Mesenchymal stem cell (in vitro differentiated cells and primary cell): ENCODE data around the gene LMLN.

Source experiments
- DNase-seq: peaks from one replicate; pipeline ENCODE4 v3.0.0-alpha.2; 2013
- H2AFZ ChIP-seq: one replicate; pipeline ENCODE4 v1.6.1; 2013; ENCODE audit warnings: low read depth, mild to moderate bottlenecking, control low read depth, inconsistent platforms, low read length, moderate library complexity
- H2AK5ac ChIP-seq: 2 replicates; pipeline ENCODE4 v1.6.1; 2013; ENCODE audit warnings: low read length, moderate library complexity, mild to moderate bottlenecking, inconsistent platforms; ENCODE audit not compliant: severe bottlenecking
- H2BK120ac ChIP-seq: one replicate; pipeline ENCODE4 v1.6.1; 2013; ENCODE audit warnings: low read depth, mild to moderate bottlenecking, inconsistent platforms, low read length, moderate library complexity
- H2BK12ac ChIP-seq, 2 experiments: one replicate each; pipeline ENCODE4 v1.6.1; 2013; ENCODE audit warnings: inconsistent platforms in 2 of 2, low read length in 2 of 2, mild to moderate bottlenecking in 2 of 2, moderate library complexity in 2 of 2, control low read depth in 1 of 2
- H2BK15ac ChIP-seq: one replicate; pipeline ENCODE4 v1.6.1; 2013; ENCODE audit warnings: mild to moderate bottlenecking, low read depth, inconsistent platforms; ENCODE audit not compliant: poor library complexity, severe bottlenecking
- H2BK5ac ChIP-seq: 2 replicates; pipeline ENCODE4 v1.6.1; 2013; ENCODE audit warnings: low read depth, mild to moderate bottlenecking, low read length, control low read depth, inconsistent platforms; ENCODE audit not compliant: poor library complexity, severe bottlenecking
- H3K14ac ChIP-seq, 2 experiments: one replicate each; pipeline ENCODE4 v1.6.1; 2013; ENCODE audit warnings: inconsistent platforms in 2 of 2, low read length in 2 of 2, control low read depth in 1 of 2, mild to moderate bottlenecking in 1 of 2, moderate library complexity in 1 of 2
- H3K18ac ChIP-seq, 2 experiments: one replicate each; pipeline ENCODE4 v1.6.1; 2013; ENCODE audit warnings: inconsistent platforms in 2 of 2, low read length in 2 of 2, control low read depth in 1 of 2, low read depth in 1 of 2, mild to moderate bottlenecking in 1 of 2
- H3K23ac ChIP-seq, 2 experiments: one replicate each; pipeline ENCODE4 v1.6.1; 2013; ENCODE audit warnings: inconsistent platforms in 2 of 2, low read length in 2 of 2, mild to moderate bottlenecking in 2 of 2, moderate library complexity in 2 of 2, control low read depth in 1 of 2
- H3K27ac ChIP-seq: 2 replicates; pipeline ENCODE4 v1.5.1; 2013; ENCODE audit warnings: mild to moderate bottlenecking, moderate library complexity, low read length, control low read depth, inconsistent platforms; ENCODE audit not compliant: poor library complexity, severe bottlenecking
- H3K27me3 ChIP-seq, 2 experiments: 2 replicates each; pipeline versions ENCODE4 v1.6.1 to v1.7.0; 2013; ENCODE audit warnings: low read length in 2 of 2, mild to moderate bottlenecking in 2 of 2, moderate library complexity in 2 of 2, control low read depth in 1 of 2, inconsistent platforms in 1 of 2; ENCODE audit not compliant: control insufficient read depth in 1 of 2, insufficient read depth in 1 of 2
- H3K36me3 ChIP-seq, 2 experiments: 2 replicates each; pipeline versions ENCODE4 v1.6.1 to v1.7.0; 2013; ENCODE audit warnings: low read length in 2 of 2, control low read depth in 1 of 2, inconsistent platforms in 1 of 2, low read depth in 1 of 2, mild to moderate bottlenecking in 1 of 2; ENCODE audit not compliant: insufficient read depth in 2 of 2, control insufficient read depth in 1 of 2
- H3K4ac ChIP-seq, 2 experiments: one replicate each; pipeline ENCODE4 v1.6.1; 2013; ENCODE audit warnings: inconsistent platforms in 2 of 2, low read length in 2 of 2, mild to moderate bottlenecking in 2 of 2, moderate library complexity in 2 of 2, control low read depth in 1 of 2, low read depth in 1 of 2
- H3K4me1 ChIP-seq: 2 replicates; pipeline ENCODE4 v1.6.1; 2013; ENCODE audit warnings: low read depth, low read length, control low read depth; ENCODE audit not compliant: control insufficient read depth, insufficient read depth
- H3K4me2 ChIP-seq: 2 replicates; pipeline ENCODE4 v1.6.1; 2013; ENCODE audit warnings: low read length, mild to moderate bottlenecking, inconsistent platforms; ENCODE audit not compliant: poor library complexity, severe bottlenecking
- H3K4me3 ChIP-seq, 2 experiments: 2 replicates each; pipeline versions ENCODE4 v1.5.1 to v1.7.0; 2013; ENCODE audit warnings: low read length in 2 of 2, mild to moderate bottlenecking in 2 of 2, control low read depth in 1 of 2, low read depth in 1 of 2; ENCODE audit not compliant: insufficient read depth in 1 of 2
- H3K79me1 ChIP-seq: replicated peaks from 2 replicates; pipeline ENCODE4 v1.6.1; 2013; ENCODE audit warnings: mild to moderate bottlenecking, control low read depth, low read length, inconsistent platforms; ENCODE audit not compliant: poor library complexity, severe bottlenecking
- H3K9ac ChIP-seq: 2 replicates; pipeline ENCODE4 v1.7.0; 2013; ENCODE audit warnings: mild to moderate bottlenecking, low read length, moderate library complexity
- H3K9me3 ChIP-seq: 2 replicates; pipeline ENCODE4 v1.7.0; 2013; ENCODE audit warnings: mild to moderate bottlenecking, low read length; ENCODE audit not compliant: control insufficient read depth
- H4K8ac ChIP-seq: one replicate; pipeline ENCODE4 v1.6.1; 2013; ENCODE audit warnings: inconsistent platforms, mild to moderate bottlenecking, low read length, moderate library complexity
- H4K91ac ChIP-seq: one replicate; pipeline ENCODE4 v1.6.1; 2013; ENCODE audit warnings: mild to moderate bottlenecking, low read length, inconsistent platforms
- WGBS: methylation state at CpG from one replicate; pipeline ENCODE4 v1.1.7; 2013; ENCODE audit warnings: mixed read lengths; 5-methylcytosine and 5-hydroxymethylcytosine counted together

LMLN gene

DNA sequence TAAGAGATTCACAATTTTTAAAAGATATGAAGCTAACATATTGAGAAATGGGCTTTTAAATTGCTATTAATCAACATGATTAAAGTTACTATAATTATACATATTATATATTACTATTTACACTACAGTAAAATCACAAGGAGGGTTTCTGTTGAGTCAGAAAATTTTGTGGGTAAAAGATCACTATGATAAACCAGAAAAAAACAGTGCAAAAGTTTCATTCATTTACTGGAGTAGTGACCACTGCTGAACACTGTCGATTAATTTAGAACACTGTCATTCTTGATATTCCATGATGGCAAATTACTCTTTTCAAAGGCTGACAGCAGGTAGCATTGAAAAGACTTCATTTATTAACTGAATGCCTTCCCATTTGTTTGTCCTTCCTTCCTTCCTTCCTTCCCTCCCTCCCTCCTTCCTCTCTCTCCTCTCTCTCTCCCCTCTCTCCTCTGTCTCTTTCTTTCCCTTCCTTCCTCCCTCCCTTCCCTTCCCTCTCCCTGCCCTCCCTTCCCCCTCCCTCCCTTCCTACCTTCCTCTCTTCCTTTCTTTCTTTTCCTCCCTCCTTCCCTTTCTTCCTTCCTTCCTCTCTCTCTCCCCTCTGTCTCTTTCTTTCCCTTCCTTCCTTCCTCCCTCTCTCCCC, 19.2 kb upstream of the LMLN start:
- Histone ChIP-seq H3K9ac (no peak overlapping the region), H2BK12ac (no peak overlapping the region), H3K4me1 (no peaks in the 10 kb centered on the region), H3K23ac (no peak overlapping the region), H3K4ac (no peak overlapping the region), H2AK5ac (no peak overlapping the region), H3K27ac (no peak overlapping the region), H3K4me3 (no peak overlapping the region), H4K8ac (no peak overlapping the region), H2AFZ (no peak overlapping the region), H4K91ac (no peak overlapping the region), H2BK120ac (no peak overlapping the region), H2BK5ac (no peak overlapping the region), H3K14ac (no peak overlapping the region), H2BK15ac (no peak overlapping the region), H3K79me1 (no peaks in the 10 kb centered on the region), H3K27me3 (no peaks in the 10 kb centered on the region), H3K4me2 (no peak overlapping the region), H3K9me3 (no peaks in the 10 kb centered on the region), H3K36me3 (peaks cover 0 to 12% of the 10 kb centered on the region in 2 experiments), H3K18ac (no peak overlapping the region)
- no peak for DNase-seq
- WGBS: 90% methylated on average over 1 of the region's 1 CpG

DNA sequence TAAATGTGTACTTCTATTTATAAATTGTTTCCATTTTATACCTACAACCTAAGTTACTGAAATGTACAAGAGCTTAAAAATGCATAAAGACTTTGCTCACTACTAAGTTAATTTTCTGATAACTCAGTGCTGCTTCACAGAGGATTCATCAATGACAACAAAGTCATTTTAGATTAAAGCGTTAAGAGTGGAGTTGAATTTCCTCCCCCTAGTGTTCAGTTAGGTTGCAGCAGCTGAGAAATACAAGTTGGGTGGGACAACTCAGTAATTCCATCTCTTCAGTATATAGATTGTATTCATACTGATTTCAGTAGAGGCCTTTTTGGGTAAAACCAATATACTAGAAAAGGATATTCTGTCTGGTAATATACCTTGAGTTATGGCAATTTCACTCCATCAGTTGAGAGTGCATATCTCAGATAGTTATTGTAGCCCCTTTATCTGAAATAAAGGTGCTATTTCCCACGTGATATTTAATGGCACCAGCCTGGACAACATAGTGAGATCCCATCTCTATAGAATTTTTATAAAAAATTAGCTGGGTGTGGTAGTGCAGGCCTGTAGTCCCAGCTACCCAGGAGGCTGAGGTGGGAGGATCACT, 17.0 kb upstream of the LMLN start:
- Histone ChIP-seq H2BK12ac (no peak overlapping the region), H3K4me1 (no peaks in the 10 kb centered on the region), H3K23ac (no peak overlapping the region), H4K91ac (no peak overlapping the region), H3K9ac (no peak overlapping the region), H2BK5ac (no peak overlapping the region), H3K4ac (no peak overlapping the region), H3K36me3 (peaks cover 0 to 12% of the 10 kb centered on the region in 2 experiments), H3K79me1 (no peaks in the 10 kb centered on the region), H3K27ac (no peak overlapping the region), H4K8ac (no peak overlapping the region), H3K18ac (no peak overlapping the region), H2BK15ac (no peak overlapping the region), H3K14ac (no peak overlapping the region), H3K4me3 (no peak overlapping the region), H3K9me3 (no peaks in the 10 kb centered on the region), H3K4me2 (no peak overlapping the region), H2AFZ (no peak overlapping the region), H2AK5ac (no peak overlapping the region), H2BK120ac (no peak overlapping the region), H3K27me3 (no peaks in the 10 kb centered on the region)
- DNase-seq: peak; percentile 65
- WGBS: 0% methylated on average over 1 of the region's 2 CpGs

DNA sequence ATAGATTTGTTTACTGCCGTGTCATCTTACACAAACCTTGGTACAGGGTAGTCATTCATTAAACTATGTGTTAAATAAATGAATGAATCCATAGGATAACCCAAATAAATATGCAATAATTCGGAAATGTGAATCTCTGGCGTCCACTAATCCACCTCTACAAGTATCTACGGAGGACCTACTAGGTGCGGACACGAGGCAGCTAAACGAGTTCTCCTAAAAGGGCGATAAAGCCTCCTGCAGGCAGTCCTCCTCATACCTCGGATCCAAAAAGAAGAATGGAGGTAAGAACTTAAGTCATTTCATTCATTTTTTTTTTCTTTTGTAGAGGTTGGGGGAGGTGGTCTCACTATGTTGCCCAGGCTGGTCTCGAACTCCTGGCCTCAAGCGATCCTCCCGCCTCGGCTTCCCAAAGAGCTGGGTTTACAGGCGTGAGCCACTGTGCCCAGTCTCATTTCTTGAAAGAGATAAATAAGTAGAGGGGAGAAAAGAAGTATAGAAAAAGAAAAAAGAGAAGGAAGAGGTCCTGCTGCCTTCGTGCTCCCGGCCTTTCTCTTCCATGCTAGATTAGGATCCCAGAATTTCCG, 10.7 kb upstream of the LMLN start:
- H3K4me2 ChIP-seq: peak overlapping the region; percentile 73
- H3K9me3 ChIP-seq: no peaks in the 10 kb centered on the region
- no peak overlapping the region for H2BK120ac ChIP-seq
- no peak overlapping the region for H4K91ac ChIP-seq
- H3K36me3 ChIP-seq: peaks cover 22 to 34% of the 10 kb centered on the region in 2 experiments
- H4K8ac ChIP-seq: no peak overlapping the region
- no peak overlapping the region for H2AFZ ChIP-seq
- peak overlapping the region; percentile 37 to 92 for H3K4me3 ChIP-seq
- H2BK12ac ChIP-seq: no peak overlapping the region
- no peak overlapping the region for H2BK15ac ChIP-seq
- no peaks in the 10 kb centered on the region for H3K79me1 ChIP-seq
- peaks cover 7% of the 10 kb centered on the region for H3K4me1 ChIP-seq
- DNase-seq: no peak
- WGBS: 33% methylated on average over 15 of the region's 17 CpGs
- peak overlapping the region; percentile 98 for H3K9ac ChIP-seq
- H3K23ac ChIP-seq: no peak overlapping the region
- no peaks in the 10 kb centered on the region for H3K27me3 ChIP-seq
- peak overlapping the region in 1 of 2 experiments; percentile 26 for H3K18ac ChIP-seq
- H3K4ac ChIP-seq: no peak overlapping the region
- H3K27ac ChIP-seq: peak overlapping the region; percentile 85
- H2AK5ac ChIP-seq: no peak overlapping the region
- no peak overlapping the region for H2BK5ac ChIP-seq
- no peak overlapping the region for H3K14ac ChIP-seq
